Activated T-cell treated with anti-CD3 and anti-CD28 coated beads for 24 hours (primary cell): Measurements from ENCODE around the gene HLA-DQB1.
"Not testable (repeated sequence)": the region's sequence is repeated elsewhere in the genome, so short reads cannot be mapped to it uniquely, and the experiment has no call there.

Source experiments
- DNase-seq: peaks from one replicate; pipeline ENCODE4 v3.0.0-alpha.2; 2020; ENCODE audit warnings: low read depth

Gene HLA-DQB1

GRCh38 chr6:32666420-32667300, at the start of gene HLA-DQB1:
HLA-DQB1 (minus strand) TSS chr6:32666657; CDS start chr6:32666607, 50 bp downstream.
- peak; percentile 39 for DNase-seq

GRCh38 chr6:32713241-32713640, 46.8 kb upstream of the HLA-DQB1 start:
- DNase-seq: no peak

- DNase-seq: no peak
Observed at GRCh38 chr6:32709625-32710024, 43.2 kb upstream of the HLA-DQB1 start.

GRCh38 chr6:32705164-32705563, 38.7 kb upstream of the HLA-DQB1 start:
- not testable (repeated sequence) for DNase-seq

GRCh38 chr6:32703347-32703746, 36.9 kb upstream of the HLA-DQB1 start:
- DNase-seq: no peak

GRCh38 chr6:32700391-32701040, 34.1 kb upstream of the HLA-DQB1 start:
- no peak for DNase-seq

- DNase-seq: no peak
Observed at GRCh38 chr6:32697031-32697430, 30.6 kb upstream of the HLA-DQB1 start.

- DNase-seq: peak; percentile 22
Observed at GRCh38 chr6:32692019-32692418, 25.6 kb upstream of the HLA-DQB1 start.

GRCh38 chr6:32689531-32690501, 23.4 kb upstream of the HLA-DQB1 start:
- DNase-seq: no peak

- DNase-seq: no peak
Observed at GRCh38 chr6:32685603-32686002, 19.1 kb upstream of the HLA-DQB1 start.

GRCh38 chr6:32684246-32684645, 17.8 kb upstream of the HLA-DQB1 start:
- DNase-seq: no peak

- no peak for DNase-seq
Observed at GRCh38 chr6:32680055-32680454, 13.6 kb upstream of the HLA-DQB1 start.

GRCh38 chr6:32679492-32679891, 13.0 kb upstream of the HLA-DQB1 start:
- DNase-seq: no peak

- not testable (repeated sequence) for DNase-seq
Observed at GRCh38 chr6:32674123-32674522, 7.7 kb upstream of the HLA-DQB1 start.

GRCh38 chr6:32671908-32672307, 5.5 kb upstream of the HLA-DQB1 start:
- not testable (repeated sequence) for DNase-seq

GRCh38 chr6:32669893-32670292, 3.4 kb upstream of the HLA-DQB1 start:
- no peak for DNase-seq

- no peak for DNase-seq
Observed at GRCh38 chr6:32669240-32669639, 2.8 kb upstream of the HLA-DQB1 start.

- DNase-seq: peak; percentile 26
Observed at GRCh38 chr6:32668226-32668747, 1.8 kb upstream of the HLA-DQB1 start.

- DNase-seq: no peak
Observed at GRCh38 chr6:32665661-32666060, 796 bp downstream of the HLA-DQB1 start.

- peak; percentile 20 for DNase-seq
Observed at GRCh38 chr6:32664827-32665362, 1.6 kb downstream of the HLA-DQB1 start.

GRCh38 chr6:32664354-32664753, 2.1 kb downstream of the HLA-DQB1 start:
- DNase-seq: no peak

- DNase-seq: no peak
Observed at GRCh38 chr6:32662836-32663235, 3.6 kb downstream of the HLA-DQB1 start.
